DOHH2 (cell line): ENCODE measurements around the gene F11R.
A peak's percentile ranks its signal among the peaks of the same experiment; 100 is the strongest.
"Not testable (repeated sequence)": the region's sequence is repeated elsewhere in the genome, so short reads cannot be mapped to it uniquely, and the experiment has no call there.

Experiments used
- H3F3A ChIP-seq: fragments of 200-600 bp; sonication (generic), shearing (Covaris generic); 2 replicates; pipeline ENCODE4 v1.6.0; 2016; ENCODE audit warnings: antibody characterized with exemption, mild to moderate bottlenecking; ENCODE audit not compliant: control insufficient read depth, insufficient read depth
- H3K27ac ChIP-seq: fragments of 200-600 bp; sonication (generic); 2 replicates; pipeline ENCODE4 v1.5.1; 2014; ENCODE audit warnings: low read depth, mild to moderate bottlenecking, low read length, moderate library complexity
- H3K27me3 ChIP-seq: fragments of 200-600 bp; sonication (generic); 2 replicates; pipeline ENCODE4 v1.6.1; 2014; ENCODE audit warnings: mild to moderate bottlenecking, low read length, mixed read lengths; ENCODE audit not compliant: control insufficient read depth
- H3K36me3 ChIP-seq: fragments of 200-600 bp; sonication (generic); 2 replicates; pipeline ENCODE4 v1.6.1; 2014; ENCODE audit warnings: mild to moderate bottlenecking, low read length, moderate library complexity, mixed read lengths; ENCODE audit not compliant: control insufficient read depth
- H3K4me1 ChIP-seq: fragments of 200-600 bp; sonication (generic); 2 replicates; pipeline ENCODE4 v1.6.1; 2014; ENCODE audit warnings: mild to moderate bottlenecking, low read length, mixed read lengths; ENCODE audit not compliant: control insufficient read depth
- H3K4me2 ChIP-seq: fragments of 200-600 bp; sonication (generic); 2 replicates; pipeline ENCODE4 v1.6.0; 2014; ENCODE audit warnings: mild to moderate bottlenecking, low read length, moderate library complexity
- H3K4me3 ChIP-seq: fragments of 200-600 bp; sonication (generic); 2 replicates; pipeline ENCODE4 v1.5.1; 2014; ENCODE audit warnings: mild to moderate bottlenecking, low read length, mixed read lengths
- H3K79me2 ChIP-seq: fragments of 200-600 bp; sonication (generic); 2 replicates; pipeline ENCODE4 v1.6.1; 2014; ENCODE audit warnings: mild to moderate bottlenecking, low read length, mixed read lengths; ENCODE audit not compliant: control insufficient read depth
- H3K9me2 ChIP-seq: fragments of 200-600 bp; sonication (generic); replicated peaks from 2 replicates; pipeline ENCODE4 v1.6.1; 2014; ENCODE audit warnings: mild to moderate bottlenecking, low read length, mixed read lengths; ENCODE audit not compliant: control insufficient read depth
- H3K9me3 ChIP-seq: fragments of 200-600 bp; sonication (generic); 2 replicates; pipeline ENCODE4 v1.6.1; 2014; ENCODE audit warnings: antibody characterized with exemption, low read length, mixed read lengths; ENCODE audit not compliant: control insufficient read depth, insufficient read depth
- H4K20me1 ChIP-seq: fragments of 200-600 bp; sonication (generic); 2 replicates; pipeline ENCODE4 v1.6.0; 2014; ENCODE audit warnings: low read depth, mild to moderate bottlenecking, antibody characterized with exemption, low read length, moderate library complexity; ENCODE audit not compliant: control insufficient read depth, insufficient read depth
- EZH2phosphoT487 ChIP-seq: fragments of 200-600 bp; sonication (generic); IDR thresholded peaks from 2 replicates; pipeline ENCODE4 v1.6.1; 2017; ENCODE audit warnings: borderline replicate concordance, mild to moderate bottlenecking, antibody characterized with exemption, low read length, moderate library complexity, mixed read lengths
- TF ChIP-seq, protein P1 (sequence below): fragments of 200-600 bp; sonication (generic); IDR thresholded peaks from one replicate; pipeline ENCODE4 v1.5.1; 2014; ENCODE audit warnings: antibody characterized with exemption, mild to moderate bottlenecking, low read depth, low read length; ENCODE audit not compliant: poor library complexity, severe bottlenecking

Gene F11R

DNA sequence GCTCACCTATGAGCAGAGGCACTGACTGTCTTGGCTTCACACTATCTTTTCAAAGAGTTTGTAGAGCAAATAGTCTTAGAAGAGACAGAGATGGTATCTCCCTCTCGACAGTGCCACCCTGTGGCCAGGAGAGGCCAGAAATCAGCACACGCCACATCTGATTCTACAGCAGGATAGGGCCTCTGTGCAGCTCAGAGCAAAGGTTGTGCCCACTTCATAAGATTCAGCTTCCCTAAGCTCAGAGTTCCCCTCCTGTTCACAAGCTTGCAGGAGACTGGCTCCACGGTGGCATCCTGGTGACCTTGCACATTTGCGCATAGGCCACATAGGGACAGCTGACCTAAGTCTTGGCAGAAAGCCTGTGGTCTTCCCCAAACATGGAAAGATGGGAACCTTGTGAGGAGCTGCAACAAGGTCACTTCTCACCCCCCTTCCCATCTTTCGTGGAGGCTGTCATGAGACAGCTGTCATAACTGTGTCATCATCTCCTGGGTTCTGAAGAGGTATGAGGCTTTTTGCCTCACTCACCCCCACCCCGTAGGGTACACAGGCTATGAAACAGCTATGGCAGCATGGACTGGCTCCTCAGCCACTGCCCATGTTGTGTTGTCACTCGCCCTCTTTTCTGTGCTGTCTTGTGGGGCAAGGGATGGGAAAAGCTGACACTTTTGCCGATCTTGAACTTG, 69.4 kb downstream of the F11R start:
- no peak overlapping the region for H3K4me2 ChIP-seq
- no peaks in the 10 kb centered on the region for H4K20me1 ChIP-seq
- no peaks in the 10 kb centered on the region for H3K4me1 ChIP-seq
- no peaks in the 10 kb centered on the region for H3K9me2 ChIP-seq
- TF ChIP-seq EZH2phosphoT487 = no peak
- TF ChIP-seq, protein P1, sequence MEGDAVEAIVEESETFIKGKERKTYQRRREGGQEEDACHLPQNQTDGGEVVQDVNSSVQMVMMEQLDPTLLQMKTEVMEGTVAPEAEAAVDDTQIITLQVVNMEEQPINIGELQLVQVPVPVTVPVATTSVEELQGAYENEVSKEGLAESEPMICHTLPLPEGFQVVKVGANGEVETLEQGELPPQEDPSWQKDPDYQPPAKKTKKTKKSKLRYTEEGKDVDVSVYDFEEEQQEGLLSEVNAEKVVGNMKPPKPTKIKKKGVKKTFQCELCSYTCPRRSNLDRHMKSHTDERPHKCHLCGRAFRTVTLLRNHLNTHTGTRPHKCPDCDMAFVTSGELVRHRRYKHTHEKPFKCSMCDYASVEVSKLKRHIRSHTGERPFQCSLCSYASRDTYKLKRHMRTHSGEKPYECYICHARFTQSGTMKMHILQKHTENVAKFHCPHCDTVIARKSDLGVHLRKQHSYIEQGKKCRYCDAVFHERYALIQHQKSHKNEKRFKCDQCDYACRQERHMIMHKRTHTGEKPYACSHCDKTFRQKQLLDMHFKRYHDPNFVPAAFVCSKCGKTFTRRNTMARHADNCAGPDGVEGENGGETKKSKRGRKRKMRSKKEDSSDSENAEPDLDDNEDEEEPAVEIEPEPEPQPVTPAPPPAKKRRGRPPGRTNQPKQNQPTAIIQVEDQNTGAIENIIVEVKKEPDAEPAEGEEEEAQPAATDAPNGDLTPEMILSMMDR = peak; percentile 93
- H3F3A ChIP-seq = no peaks in the 10 kb centered on the region
- H3K27me3 ChIP-seq = peaks cover 10% of the 10 kb centered on the region
- no peak overlapping the region for H3K4me3 ChIP-seq
- H3K9me3 ChIP-seq = no peaks in the 10 kb centered on the region
- H3K27ac ChIP-seq = no peak overlapping the region
- H3K79me2 ChIP-seq = no peaks in the 10 kb centered on the region
- no peaks in the 10 kb centered on the region for H3K36me3 ChIP-seq

DNA sequence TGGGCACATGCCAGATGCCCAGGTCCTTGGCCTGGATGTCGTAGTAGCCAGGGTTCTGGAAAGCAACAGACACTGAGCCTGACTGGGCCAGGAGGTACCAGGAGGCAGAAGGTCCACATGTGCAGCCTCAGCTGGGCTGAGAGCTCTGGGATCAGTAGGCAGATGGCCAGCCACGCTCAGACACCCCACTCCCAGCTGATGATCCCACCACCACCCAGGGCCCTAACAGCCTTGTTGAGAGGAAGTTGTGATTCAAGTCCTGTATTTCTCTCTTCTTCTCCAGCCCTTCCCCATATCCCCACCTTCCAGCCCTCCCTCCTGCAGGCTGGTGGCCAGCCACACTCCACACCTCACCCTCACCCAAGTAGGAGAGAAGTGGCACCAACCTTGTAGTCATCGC, 70.3 kb downstream of the F11R start:
- H3K9me3 ChIP-seq = no peaks in the 10 kb centered on the region
- H3K4me2 ChIP-seq = no peak overlapping the region
- no peaks in the 10 kb centered on the region for H3K4me1 ChIP-seq
- no peak overlapping the region for H3K4me3 ChIP-seq
- H3K36me3 ChIP-seq = no peaks in the 10 kb centered on the region
- TF ChIP-seq EZH2phosphoT487 = no peak
- TF ChIP-seq, protein P1 = no peak
- peaks cover 10% of the 10 kb centered on the region for H3K27me3 ChIP-seq
- no peaks in the 10 kb centered on the region for H3K79me2 ChIP-seq
- no peaks in the 10 kb centered on the region for H4K20me1 ChIP-seq
- H3K9me2 ChIP-seq = no peaks in the 10 kb centered on the region
- no peak overlapping the region for H3K27ac ChIP-seq
- no peaks in the 10 kb centered on the region for H3F3A ChIP-seq

DNA sequence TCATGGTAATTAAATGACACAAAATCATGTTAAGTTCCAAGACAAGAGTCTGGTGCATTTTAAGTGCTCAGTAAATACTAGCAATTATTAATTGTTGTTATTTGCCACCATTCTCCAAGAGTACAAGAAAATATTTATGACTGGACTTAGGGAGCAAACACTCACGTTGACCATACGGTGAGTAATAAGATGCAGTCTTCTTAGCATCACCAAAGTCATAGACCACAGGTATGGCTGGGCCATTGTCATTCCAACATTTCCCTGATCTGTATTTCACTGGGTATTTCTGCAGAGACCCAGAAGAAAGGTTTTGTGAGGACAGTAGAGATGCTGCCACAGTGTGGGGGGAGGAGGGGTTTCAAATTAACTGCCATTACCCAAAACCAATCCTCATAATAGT, 71.1 kb downstream of the F11R start:
- Histone ChIP-seq H3K4me2 (no peak overlapping the region), H3F3A (no peaks in the 10 kb centered on the region), H3K9me2 (no peaks in the 10 kb centered on the region), H3K27me3 (peaks cover 10% of the 10 kb centered on the region), H3K9me3 (no peaks in the 10 kb centered on the region), H3K36me3 (no peaks in the 10 kb centered on the region), H3K4me1 (no peaks in the 10 kb centered on the region), H3K79me2 (no peaks in the 10 kb centered on the region), H3K4me3 (no peak overlapping the region), H3K27ac (no peak overlapping the region), H4K20me1 (no peaks in the 10 kb centered on the region)
- TF ChIP-seq, protein P1 = no peak
- TF ChIP-seq EZH2phosphoT487 = no peak

DNA sequence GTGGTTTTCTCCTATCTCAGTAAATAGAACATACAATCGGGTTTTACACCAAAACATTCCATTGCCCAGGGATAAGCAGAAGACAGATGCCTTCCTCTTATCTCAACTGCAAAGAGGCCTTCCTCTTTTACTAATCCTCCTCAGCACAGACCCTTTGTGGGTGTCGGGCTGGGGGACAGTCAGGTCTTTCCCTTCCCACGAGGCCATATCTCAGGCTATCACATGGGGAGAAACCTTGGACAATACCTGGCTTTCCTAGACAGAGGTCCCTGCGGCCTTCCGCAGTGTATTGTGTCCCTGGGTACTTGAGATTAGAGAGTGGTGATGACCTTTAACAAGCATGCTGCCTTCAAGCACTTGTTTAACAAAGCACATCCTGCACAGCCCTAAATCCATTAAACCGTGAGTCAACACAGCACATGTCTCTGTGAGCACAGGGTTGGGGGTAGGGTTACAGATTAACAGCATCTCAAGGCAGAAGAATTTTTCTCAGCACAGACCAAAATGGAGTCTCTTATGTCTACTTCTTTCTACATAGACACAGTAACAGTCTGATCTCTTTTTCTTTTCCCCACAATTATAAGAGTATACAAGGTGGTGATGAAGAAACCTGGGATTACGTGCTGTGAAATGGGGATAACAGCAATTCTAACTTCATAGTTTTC, 71.6 kb downstream of the F11R start:
- not testable (repeated sequence) for H3K79me2 ChIP-seq, H3K9me2 ChIP-seq, H3K4me1 ChIP-seq, H3F3A ChIP-seq, H3K27ac ChIP-seq, H3K4me3 ChIP-seq, H3K36me3 ChIP-seq, H3K9me3 ChIP-seq, H3K4me2 ChIP-seq, H4K20me1 ChIP-seq
- peaks cover 10% of the 10 kb centered on the region for H3K27me3 ChIP-seq

DNA sequence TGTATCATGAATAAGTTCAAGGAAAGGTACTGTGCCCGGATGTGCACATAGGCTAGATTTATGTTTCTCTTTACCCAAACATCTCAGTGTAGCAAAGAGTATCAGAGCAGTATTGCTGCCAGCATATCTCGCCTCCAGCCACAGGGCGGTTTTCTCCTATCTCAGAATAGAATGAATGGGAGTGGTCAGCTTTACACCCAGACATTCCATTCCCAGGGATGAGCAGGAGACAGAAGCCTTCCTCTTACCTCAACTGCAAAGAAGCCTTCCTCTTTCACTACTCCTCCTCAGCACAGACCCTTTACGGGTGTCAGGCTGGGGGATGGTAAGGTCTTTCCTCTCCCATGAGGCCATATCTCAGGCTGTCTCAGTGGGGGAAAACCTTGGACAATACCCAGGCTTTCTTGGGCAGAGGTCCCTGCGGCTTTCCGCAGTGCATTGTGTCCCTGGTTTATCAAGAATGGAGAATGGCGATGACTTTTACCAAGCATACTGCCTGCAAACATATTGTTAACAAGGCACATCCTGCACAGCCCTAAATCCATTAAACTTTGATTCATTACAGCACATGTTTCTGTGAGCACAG, 73.7 kb downstream of the F11R start:
- not testable (repeated sequence) for H4K20me1 ChIP-seq, H3K27me3 ChIP-seq, H3K4me2 ChIP-seq, H3K4me1 ChIP-seq, H3K27ac ChIP-seq, H3K79me2 ChIP-seq, H3K36me3 ChIP-seq, H3K9me2 ChIP-seq, H3F3A ChIP-seq, H3K4me3 ChIP-seq, H3K9me3 ChIP-seq
